Right ventricle myocardium superior (tissue), 1 donor: ENCODE data around the gene SPSB1. TPM values are rescaled to one million over a fixed set of nuclear protein-coding genes. Genes with fewer than 3 reads are reported as not detected.

Experiments
- ATAC-seq: fragments of 200-7000 bp; cut with Tn5 transposase; one replicate; pipeline ENCODE4 v1.9.1; 2020; ENCODE audit warnings: mild to moderate bottlenecking; ENCODE audit not compliant: poor library complexity
- DNase-seq: peaks from one replicate; pipeline ENCODE4 v3.0.0-alpha.2; 2020
- intact Hi-C: fragments of 100-400 bp; cut with DNase I; formaldehyde crosslinking; loops from one replicate; pipeline ENCODE4 v1.11.2; 2022
- total RNA-seq: library from RNA; stranded (reverse); fragmentation: NEBNext Ultra II Directional; extraction: Animal tissue kit (Norgen Biotek cat#: 25700); gene quantifications from one replicate; pipeline ENCODE4 v1.2.1, GENCODE V29; 2021
- donor health status: DM: no; HTN: yes; CAD: no; lungs with severe emphysema.

Gene SPSB1
- total RNA-seq, 1 donor from 2014 or later = 13.0 TPM

DNA sequence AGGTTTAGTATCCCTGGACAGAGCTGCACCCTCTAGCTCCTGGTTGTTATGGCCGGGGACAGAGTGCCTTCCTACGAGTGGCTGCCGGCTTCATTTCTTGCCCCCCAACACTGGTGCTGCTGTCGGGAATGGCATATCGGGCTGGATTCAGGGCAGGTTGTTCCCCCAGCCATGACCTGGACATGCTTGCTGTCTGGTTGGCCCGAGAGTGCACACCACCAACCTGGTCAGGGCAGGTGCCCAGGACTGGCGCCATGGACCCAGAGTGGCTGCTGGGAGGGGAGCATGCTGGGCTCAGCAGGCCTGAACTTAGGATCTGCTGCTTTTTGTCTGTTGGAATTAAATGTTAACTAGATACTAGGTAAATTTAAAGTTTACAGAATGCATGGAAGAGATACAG lies 36.4 kb upstream of the SPSB1 start:
- no peak for ATAC-seq
- intact Hi-C loops = no loop called here
- DNase-seq = no peak

DNA sequence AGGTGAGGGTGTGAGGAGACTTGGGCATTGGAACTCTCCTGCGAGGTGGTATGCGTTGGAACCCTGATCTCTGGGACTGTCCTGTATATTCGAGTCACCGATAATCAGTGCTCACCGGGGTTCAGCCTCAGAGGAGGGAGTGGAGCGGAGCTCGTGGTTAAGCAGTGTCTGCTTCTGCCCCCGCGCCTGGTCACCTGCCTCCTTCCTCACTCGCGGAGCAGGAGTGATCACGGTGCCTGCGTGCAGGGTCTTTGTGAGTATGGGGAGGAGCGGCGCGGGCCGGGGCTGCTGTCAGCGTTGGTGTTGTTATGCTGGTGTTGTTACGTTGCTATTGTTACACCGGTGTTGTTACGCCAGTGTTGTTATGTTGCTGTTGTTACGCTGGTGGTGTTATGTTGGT lies 34.8 kb upstream of the SPSB1 start:
- no peak for ATAC-seq
- intact Hi-C loops = no loop called here
- DNase-seq = no peak

DNA sequence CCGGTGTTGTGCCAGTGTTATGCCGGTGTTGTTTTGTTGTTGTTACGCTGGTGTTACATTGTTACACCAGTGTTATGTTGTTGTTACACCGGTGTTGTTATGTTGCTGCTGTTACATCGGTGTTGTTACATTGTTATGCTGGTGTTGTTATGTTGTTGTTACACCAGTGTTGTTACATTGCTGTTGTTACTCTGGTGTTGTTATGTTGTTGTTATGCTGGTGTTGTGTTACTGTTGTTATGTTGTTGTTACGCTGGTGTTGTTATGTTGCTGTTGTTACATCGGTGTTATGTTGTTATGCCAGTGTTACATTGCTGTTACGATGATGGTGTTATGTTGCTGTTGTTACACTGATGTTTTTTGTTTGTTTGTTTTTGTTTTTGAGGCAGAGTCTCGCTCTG lies 34.1 kb upstream of the SPSB1 start:
- ATAC-seq (no peak), DNase-seq (no peak)
- intact Hi-C loops = no loop called here

DNA sequence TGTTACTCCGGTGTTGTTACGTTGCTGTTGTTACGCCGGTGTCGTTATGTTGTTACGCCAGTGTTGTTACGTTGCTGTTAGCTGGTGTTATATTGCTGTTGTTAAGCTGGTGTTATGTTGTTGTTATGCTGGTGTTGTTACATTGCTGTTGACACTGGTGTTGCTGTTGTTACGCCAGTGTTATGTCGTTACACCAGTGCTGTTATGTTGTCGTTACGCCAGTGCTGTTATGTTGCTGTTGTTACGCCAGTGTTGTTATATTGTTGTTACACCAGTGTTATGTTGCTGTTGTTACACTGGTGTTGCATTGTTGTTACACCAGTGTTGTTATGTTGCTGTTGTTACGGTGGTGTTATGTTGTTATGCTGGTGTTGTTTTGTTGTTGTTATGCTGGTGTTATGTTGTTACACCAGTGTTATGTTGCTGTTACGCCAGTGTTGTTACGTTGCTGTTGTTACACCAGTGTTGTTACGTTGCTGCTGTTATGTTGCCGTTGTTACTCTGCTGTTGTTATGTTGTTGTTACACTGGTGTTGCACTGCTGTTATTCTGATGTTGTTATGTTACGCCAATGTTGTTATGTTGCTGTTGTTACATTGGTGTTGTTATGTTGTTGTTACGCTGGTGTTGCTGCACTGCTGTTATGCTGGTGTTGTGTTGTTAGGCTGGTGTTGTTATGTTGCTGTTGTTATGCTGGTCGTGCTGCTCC lies 32.5 kb upstream of the SPSB1 start:
- DNase-seq = no peak
- no peak for ATAC-seq
- intact Hi-C loops = no loop called here

DNA sequence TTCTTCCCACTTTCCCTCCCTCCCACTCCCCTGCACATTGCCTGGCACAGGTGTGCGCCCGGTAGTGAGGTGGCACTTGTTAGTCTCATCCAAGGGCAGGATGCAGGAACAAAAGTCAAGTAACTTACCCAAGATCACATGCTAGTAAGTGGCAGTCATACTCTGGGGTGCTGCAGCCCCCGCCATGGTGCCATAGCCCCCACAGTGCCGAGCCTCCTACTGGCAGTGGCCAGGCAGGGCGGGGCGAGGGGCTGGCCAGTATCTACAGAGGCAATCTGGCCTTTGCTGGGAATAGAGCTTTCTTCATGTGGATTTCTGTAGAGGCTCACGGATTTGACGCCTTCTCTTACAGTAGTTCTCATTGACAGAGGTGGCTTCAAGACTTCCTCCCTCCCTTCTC lies 31.2 kb upstream of the SPSB1 start:
- DNase-seq (no peak), ATAC-seq (no peak)
- intact Hi-C loops = no loop called here

DNA sequence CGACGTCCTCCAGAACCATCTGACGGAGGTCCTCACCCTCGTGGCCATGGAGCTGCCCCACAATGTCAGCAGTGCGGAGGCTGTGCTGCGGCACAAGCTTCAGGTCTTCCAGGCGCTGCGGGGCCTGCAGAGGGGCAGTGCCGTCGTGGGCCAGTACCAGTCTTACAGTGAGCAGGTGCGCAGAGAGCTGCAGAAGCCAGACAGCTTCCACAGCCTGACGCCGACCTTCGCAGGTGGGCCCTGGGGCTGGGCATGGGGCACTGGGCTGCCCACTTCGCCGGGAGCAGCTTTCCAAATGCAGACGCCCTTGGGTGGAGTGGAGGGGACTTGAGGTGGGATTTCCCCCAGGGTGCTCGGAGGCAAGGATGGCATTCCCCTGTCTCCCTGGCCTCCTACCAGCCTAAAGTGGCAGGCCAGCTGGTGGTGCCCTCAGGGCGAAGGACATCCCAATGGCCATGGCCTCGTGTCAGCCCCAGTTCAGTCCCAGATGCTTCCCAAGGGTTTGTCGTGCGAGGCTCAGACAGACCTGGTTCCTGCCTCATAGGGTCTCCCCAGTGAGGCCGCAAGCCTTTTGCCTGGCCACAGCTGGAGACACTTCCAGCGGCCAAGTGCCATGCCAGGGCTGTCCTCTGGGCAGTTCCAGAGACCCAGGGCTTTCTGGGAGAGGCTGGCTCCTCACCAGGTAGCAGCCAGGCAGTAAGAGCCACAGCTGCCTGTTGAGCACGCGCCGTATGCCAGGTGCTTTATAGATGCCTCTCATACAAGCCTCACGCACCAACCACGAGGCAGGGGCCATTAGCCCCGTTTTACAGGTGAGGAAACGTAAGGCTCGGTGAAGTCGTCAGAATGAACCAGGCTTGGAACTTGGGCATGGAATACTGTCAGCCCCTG lies 30.4 kb upstream of the SPSB1 start:
- intact Hi-C loops = no loop called here
- ATAC-seq = no peak
- DNase-seq = no peak

DNA sequence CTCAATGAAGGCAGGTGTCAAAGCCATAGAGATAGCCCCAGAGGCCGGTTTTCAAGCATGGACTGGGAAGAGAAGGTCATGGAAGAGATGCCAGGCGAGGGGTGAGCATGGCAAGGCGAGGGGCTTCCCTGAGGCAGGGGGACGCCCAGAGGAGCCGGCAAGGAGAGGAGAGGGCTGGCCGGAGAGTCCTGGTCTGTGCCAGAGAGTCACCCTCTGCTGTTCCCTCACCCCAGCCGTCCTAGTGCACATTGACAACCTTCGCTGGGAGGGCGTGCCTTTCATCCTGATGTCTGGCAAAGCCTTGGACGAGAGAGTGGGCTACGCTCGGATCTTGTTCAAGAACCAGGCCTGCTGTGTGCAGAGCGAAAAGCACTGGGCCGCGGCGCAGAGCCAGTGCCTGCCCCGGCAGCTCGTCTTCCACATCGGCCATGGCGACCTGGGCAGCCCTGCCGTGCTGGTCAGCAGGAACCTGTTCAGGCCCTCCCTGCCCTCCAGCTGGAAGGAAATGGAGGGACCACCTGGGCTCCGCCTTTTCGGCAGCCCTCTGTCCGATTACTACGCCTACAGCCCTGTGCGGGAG lies 29.3 kb upstream of the SPSB1 start:
- no peak for DNase-seq
- intact Hi-C loops = no loop called here

DNA sequence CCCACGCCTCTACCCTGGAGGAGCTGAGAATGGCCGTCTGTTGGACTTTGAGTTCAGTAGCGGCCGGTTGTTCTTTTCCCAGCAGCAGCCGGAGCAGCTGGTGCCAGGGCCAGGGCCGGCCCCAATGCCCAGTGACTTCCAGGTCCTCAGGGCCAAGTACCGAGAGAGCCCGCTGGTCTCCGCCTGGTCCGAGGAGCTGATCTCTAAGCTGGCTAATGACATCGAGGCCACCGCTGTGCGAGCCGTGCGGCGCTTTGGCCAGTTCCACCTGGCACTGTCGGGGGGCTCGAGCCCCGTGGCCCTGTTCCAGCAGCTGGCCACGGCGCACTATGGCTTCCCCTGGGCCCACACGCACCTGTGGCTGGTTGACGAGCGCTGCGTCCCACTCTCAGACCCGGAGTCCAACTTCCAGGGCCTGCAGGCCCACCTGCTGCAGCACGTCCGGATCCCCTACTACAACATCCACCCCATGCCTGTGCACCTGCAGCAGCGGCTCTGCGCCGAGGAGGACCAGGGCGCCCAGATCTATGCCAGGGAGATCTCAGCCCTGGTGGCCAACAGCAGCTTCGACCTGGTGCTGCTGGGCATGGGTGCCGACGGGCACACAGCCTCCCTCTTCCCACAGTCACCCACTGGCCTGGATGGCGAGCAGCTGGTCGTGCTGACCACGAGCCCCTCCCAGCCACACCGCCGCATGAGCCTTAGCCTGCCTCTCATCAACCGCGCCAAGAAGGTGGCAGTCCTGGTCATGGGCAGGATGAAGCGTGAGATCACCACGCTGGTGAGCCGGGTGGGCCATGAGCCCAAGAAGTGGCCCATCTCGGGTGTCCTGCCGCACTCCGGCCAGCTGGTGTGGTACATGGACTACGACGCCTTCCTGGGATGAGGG lies 28.5 kb upstream of the SPSB1 start:
- peak; percentile 36 for DNase-seq
- no peak for ATAC-seq
- intact Hi-C loops = no loop called here

More for the DNA sequence above, 29.3 kb upstream of the SPSB1 start:
- no peak for ATAC-seq

DNA sequence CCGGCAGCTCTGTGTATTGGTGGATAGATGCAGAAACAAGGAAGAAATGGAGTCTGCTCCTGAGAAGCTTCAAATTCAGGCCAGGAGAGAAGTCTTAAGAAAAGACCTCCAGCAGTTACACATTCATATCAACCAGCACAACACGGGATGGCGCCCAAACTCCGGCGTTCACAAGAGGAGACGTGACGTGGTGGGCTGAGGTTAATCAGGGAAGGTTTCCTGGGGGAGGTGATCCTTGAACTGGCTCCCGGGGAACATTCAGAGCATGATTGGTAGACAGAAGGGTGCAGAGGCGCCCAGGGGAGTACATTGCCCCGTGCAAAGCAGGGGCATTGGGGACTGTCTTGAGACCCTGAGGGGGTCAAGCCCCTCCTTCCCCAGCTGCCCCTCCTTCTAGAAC lies 27.7 kb upstream of the SPSB1 start:
- ATAC-seq = no peak
- peak; percentile 31 for DNase-seq
- intact Hi-C loops = loop anchor here (5.0 kb wide), 2 partner anchors 192 to 227 kb away; no protein-coding TSS in a partner anchor

DNA sequence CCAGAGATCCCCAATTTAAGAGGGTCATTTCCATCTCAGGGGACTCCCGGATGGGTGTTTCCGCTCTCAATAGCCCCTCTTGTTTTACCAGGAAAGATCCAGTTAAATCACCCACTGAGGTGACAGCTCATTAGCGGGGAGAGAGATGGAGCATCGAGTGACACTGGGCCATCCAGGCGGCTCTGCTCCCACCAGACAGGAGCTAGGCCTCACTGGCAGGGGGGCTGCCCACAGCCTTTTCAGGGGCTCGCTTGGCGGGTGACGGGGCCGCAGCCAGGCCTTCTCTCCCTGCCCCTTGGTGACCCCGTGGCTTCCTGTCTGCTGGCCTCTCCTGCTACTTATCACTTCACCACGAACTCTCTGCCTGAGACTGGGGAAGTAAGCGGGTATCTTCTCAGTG lies 26.7 kb upstream of the SPSB1 start:
- intact Hi-C loops = loop anchor here (5.0 kb wide), 2 partner anchors 191 to 226 kb away; no protein-coding TSS in a partner anchor
- peak; percentile 23 for DNase-seq
- no peak for ATAC-seq

DNA sequence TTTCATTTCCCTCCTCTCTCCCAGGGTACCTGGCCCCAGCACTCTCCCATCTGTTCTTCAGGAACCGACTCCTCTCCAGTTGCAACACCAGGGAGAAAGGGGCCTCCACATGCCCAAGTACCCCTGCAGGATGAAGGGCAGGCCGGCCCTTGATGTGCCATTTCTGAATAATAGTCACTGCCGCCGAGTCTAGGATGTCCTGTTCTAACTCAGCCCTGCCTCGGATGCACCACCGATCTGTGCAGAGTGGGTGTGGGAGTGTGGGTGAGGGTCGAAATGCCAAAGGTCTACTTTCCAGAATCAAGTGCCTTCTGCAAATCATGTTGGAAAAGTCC lies 25.4 kb upstream of the SPSB1 start:
- ATAC-seq = no peak
- intact Hi-C loops = loop anchor here (5.0 kb wide), 2 partner anchors 190 to 225 kb away; no protein-coding TSS in a partner anchor
- no peak for DNase-seq

DNA sequence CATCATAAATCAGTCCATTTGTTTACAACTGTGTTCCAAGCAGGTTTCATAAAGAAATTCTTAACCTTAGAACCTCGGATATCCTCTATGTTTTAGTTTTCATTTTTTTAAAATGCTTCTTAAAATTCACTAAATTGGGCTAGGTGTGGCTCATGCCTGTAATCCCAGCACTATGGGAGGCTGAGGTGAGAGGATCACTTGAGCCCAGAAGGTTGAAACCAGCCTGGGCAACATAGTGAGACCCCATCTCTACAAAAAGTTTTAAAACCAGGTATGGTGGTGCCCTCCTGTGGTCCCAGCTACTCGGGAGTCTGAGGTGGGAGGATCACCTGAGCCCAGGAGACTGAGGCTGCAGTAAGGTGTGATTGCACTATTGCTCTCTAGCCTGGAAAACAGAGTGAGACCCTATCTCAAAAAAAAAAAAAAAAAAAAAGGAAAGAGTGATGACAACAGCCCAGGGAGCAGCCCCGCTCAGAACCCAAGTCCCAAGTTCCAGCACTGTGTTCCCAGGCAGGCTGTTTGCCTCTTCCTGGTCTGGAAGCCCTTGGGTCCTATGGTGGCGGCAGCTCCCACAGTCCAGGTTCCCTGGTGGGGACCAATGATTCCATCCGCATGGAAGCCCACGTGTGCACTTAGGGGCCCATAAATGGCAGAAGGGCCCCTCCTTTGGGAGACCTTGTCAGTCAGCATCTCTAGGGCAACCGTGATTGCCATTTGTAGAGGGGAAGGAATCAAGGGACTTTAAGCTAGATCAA lies 24.7 kb upstream of the SPSB1 start:
- peak; percentile 6 for DNase-seq
- no peak for ATAC-seq
- intact Hi-C loops = loop anchor here (5.0 kb wide), 2 partner anchors 189 to 224 kb away; no protein-coding TSS in a partner anchor

DNA sequence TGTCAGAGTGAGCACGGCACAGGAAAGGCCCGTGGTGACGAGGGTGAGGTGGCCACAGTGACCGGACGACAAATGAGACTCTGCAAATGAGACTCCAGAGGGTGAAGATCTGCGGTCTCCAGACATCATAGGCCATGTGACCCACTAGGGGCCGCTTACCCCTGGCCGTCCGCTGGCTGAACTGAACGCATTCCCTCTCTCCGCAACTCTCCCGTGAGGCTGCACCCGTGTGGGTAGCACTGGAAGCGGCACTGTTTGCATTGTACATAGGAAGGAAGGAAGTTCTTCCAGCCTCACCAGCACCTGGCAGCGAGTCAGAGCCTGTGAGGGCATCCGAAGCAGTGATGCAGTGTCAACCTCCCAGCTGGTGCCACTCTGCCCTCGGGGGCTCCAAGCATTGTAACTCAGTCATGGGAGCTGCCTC lies 23.6 kb upstream of the SPSB1 start:
- DNase-seq (peak; percentile 39), ATAC-seq (peak; percentile 11)
- intact Hi-C loops = loop anchor here (5.0 kb wide), 2 partner anchors 188 to 223 kb away; no protein-coding TSS in a partner anchor

DNA sequence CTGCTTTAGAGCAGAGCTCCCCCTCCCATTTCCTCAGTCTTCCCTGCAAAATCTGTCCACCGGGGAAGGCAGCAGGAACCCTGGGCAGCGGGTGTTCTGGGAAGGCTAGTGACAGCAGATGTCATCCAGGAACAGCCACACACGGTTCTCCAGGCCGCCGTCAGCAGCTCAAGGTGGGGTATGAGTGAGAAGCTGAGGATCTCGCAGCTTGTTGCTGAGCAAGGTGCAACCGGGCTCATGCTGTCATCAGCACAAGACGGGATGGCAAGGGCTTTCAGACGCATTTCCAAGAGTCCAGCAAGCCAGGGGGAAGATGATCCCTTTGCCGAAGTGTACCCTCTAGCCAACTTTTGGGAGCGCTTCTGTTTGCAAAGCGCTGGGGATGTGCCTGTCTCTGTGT lies 23.0 kb upstream of the SPSB1 start:
- DNase-seq = peak; percentile 53
- peak; percentile 64 for ATAC-seq
- intact Hi-C loops = loop anchor here (5.0 kb wide), 2 partner anchors 188 to 223 kb away; no protein-coding TSS in a partner anchor

DNA sequence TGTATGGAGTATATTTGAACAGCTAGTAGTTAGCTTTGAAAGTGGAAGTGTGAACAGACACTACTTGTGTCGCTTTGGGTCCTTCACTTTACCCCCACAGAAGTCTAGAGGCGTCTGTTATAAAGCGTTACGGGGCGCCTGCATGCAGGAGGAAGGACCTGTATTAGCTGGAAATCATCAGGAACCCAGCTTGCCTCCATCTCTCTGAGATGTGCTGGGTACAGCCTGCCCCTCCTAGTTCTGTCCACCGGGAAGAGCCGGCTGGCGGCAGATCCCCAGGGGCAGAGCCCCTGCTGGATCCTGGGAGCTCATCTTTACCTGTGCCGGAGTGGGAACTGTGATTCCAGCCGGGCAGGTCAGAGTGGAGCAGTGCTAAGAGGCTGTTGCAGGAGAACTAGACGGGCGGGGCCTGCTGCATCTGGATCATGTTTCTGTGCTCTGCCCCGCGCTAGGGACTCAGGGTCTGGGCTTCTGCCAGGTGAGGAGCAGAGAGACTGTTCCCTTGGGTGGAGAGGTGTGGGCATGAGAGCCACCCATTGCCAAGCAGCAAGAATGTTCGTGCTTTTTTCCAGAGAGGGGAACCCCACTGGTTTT lies 22.3 kb upstream of the SPSB1 start:
- intact Hi-C loops = no loop called here
- peak; percentile 68 for DNase-seq
- ATAC-seq = peak; percentile 64

DNA sequence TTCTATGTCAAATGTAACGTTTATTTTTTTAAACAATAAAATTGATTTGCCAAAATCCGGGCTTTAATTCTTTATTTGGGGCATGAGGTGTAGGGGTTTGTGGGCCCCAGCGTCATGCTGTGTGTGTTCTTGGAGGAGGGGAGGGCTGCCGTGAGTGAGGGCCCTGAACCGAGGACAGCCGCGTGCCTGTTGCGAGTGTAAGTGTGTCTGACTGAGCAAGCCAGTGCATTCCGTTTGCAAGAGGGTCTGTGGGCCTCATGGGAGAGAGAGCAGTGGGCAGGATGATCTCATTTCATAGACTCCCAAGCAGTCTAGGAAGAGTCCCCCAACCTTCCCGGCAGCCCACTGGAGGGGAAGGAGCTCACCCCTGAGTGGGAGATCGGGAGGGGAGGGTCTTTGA lies 21.4 kb upstream of the SPSB1 start:
- no peak for ATAC-seq
- peak; percentile 24 for DNase-seq
- intact Hi-C loops = no loop called here

DNA sequence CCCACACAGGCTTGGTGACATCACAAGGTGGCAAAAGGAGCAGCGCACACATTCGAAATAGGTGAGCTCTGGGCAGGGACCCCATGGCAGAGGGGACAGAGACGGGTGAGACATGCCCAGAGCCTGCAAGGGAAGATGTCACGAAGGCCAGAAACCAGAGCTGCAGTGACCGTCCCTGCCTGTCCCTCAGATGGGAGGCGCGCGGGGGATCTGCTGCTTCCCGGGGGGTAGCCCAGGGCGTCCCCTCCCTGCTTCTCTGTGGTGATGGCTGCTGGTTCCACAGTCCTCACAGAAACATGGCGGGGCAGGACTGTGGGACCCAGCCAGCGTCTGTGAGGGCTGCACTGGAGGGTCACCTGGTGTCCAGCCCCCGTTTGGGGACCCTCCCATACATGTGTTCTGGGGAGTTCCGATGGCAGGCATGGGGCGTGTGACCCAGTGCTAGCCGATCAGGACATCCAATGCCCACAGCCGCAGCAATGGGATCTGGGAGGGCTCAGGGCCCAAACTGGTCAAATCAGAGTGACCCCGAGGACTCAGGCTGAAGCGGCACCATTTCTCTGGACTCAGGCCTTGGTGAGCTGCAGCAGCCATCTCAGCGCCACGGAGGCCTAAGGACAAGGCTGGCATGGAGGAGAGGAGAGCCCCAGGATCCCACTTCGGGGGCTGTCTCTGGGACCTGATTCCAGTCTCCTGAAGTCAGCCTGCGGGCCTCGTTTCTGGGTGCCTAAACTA lies 20.7 kb upstream of the SPSB1 start:
- intact Hi-C loops = no loop called here
- DNase-seq (peak; percentile 38), ATAC-seq (no peak)
